ENCODE measurements around the gene PAIP2. TPM values are rescaled to one million over a fixed set of nuclear protein-coding genes. Genes with fewer than 3 reads are reported as not detected.

The PAIP2 gene
- total and polyA plus RNA-seq, 12 donors, result 75.7 to 318 (median 146) TPM

DNA sequence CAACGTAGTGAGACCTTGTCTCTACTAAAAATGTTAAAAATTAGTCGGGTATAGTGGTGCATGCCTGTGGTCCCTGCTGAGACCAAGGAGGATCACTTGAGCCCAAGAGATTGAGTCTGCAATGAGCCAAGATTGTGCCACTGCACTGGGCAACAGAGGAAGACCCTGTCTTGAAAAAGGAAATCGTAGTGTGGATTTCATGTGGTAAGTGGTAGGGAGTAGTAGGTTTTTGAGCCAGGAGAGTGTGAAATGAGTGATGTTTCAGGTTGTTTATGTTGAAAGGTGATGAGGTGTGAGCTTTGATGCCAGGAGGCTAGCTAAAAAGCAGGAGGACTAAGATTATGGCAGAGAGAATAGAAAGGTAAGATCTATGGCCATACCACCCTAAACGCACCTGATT is 42.2 kb upstream of the PAIP2 start:
- no peaks in the 10 kb centered on the region for H3K36me3 ChIP-seq (replicated peaks in 1 of 2)
- peaks cover 42 to 91% of the 10 kb centered on the region in 2 donors for H3K4me1 ChIP-seq (replicated peaks in 1 of 2)
- no peak for TF ChIP-seq POLR2A (IDR thresholded peaks at IDR 0.05)
- TF ChIP-seq, protein P1, sequence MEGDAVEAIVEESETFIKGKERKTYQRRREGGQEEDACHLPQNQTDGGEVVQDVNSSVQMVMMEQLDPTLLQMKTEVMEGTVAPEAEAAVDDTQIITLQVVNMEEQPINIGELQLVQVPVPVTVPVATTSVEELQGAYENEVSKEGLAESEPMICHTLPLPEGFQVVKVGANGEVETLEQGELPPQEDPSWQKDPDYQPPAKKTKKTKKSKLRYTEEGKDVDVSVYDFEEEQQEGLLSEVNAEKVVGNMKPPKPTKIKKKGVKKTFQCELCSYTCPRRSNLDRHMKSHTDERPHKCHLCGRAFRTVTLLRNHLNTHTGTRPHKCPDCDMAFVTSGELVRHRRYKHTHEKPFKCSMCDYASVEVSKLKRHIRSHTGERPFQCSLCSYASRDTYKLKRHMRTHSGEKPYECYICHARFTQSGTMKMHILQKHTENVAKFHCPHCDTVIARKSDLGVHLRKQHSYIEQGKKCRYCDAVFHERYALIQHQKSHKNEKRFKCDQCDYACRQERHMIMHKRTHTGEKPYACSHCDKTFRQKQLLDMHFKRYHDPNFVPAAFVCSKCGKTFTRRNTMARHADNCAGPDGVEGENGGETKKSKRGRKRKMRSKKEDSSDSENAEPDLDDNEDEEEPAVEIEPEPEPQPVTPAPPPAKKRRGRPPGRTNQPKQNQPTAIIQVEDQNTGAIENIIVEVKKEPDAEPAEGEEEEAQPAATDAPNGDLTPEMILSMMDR (IDR thresholded peaks at IDR 0.05), result no peak
- no peak overlapping the region for H3K4me3 ChIP-seq
- H3K27me3 ChIP-seq, result no peaks in the 10 kb centered on the region
- peak overlapping the region in 1 of 5 donors; percentile 21 for H3K27ac ChIP-seq
- intact Hi-C loops (cut with DNase I), result no loop called here
- no peaks in the 10 kb centered on the region for H3K9me3 ChIP-seq (replicated peaks in 1 of 3)
- 50 to 61% (median 57%) methylated on average over 4 of the region's 4 CpGs for WGBS, 4 donors
- DNase-seq, result no peak

DNA sequence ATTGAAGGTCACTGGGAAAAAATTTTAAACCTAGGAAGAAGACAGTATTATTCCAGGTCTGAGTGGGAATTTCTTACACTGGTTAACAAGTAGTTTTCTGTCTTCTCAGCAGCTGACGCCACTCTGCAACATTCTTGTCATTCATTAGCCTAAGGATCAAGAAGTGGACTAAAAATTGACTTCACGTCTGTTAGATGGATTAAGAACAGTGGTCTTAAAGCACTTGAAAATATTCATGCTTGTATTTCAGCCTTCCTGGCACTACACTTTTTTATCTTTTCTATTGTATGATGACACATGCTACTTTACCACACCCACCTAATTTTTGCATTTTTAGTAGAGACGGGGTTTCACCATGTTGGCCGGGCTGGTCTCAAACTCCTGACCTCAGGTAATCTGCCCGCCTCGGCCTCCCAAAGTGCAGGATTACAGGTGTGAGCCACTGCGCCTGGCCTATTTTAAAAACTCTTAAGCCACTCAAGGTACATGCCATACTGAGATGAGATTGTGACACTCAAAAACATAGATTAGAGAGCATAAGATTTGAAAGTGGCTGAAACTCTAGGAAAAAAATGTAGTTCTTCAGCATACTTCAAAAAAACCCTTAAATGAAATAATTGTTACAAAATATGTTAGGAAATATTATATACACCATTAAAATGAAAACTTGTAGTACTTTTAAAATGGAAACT is 39.7 kb upstream of the PAIP2 start:
- Histone ChIP-seq H3K4me1 (replicated peaks in 1 of 2) (peaks cover 65 to 100% of the 10 kb centered on the region in 2 donors), H3K9me3 (replicated peaks in 1 of 3) (no peaks in the 10 kb centered on the region), H3K27ac (peak overlapping the region in 3 of 5 donors; percentile 26 to 39 (median 33)), H3K27me3 (no peaks in the 10 kb centered on the region), H3K36me3 (replicated peaks in 1 of 2) (no peaks in the 10 kb centered on the region), H3K4me3 (no peak overlapping the region)
- WGBS, 4 donors, result 45 to 58% (median 50%) methylated on average over 7 of the region's 7 CpGs
- TF ChIP-seq POLR2A (IDR thresholded peaks at IDR 0.05), result no peak
- TF ChIP-seq, protein P1 (IDR thresholded peaks at IDR 0.05), result no peak
- DNase-seq, result no peak
- intact Hi-C loops (cut with DNase I), result no loop called here

DNA sequence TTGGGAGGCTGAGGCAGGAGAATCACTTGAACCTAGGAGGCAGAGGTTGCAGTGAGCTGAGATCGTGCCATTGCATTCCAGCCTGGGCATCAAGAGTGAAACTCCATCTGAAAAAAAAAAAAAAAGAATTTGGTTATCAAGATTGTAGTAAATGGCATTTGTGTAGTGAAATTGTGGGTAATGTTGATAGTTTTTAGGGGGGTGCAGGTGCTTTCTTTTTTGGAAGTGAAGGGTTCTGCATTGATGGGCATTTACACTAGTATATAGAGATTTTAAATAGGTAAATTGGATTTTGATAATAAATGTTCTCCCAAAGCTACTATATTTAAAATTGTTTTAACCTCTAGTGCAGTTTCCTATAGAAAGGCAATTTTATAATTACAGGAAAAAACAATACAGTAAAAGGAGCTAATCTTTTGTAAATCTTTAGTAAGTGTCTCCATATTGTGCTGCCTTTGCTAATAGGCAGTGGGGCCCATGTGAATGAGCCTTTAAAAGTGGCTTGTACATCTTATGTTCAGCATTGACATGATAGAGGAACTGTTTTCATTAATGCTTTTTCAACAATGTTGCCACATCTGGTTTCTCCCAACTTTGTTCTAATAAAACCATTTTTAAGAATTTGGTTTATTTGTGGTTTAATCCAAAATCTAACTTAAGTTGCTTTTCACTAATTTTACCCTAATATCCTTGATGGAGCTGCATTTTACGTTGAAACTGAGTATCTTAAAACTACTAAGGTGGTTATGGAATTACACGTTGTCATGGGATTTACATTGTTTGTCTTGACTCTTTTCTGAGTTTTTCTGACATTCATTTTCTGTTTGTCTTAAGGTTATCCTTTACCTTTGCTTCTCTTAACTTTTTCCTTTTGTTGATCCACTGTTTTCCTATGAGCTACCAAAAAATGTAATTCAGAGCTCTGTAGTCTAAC is 37.0 kb upstream of the PAIP2 start:
- no peaks in the 10 kb centered on the region for H3K9me3 ChIP-seq (replicated peaks in 1 of 3)
- TF ChIP-seq, protein P1 (IDR thresholded peaks at IDR 0.05), result no peak
- TF ChIP-seq POLR2A (IDR thresholded peaks at IDR 0.05), result no peak
- no peak overlapping the region for H3K4me3 ChIP-seq
- no peaks in the 10 kb centered on the region for H3K27me3 ChIP-seq
- H3K4me1 ChIP-seq (replicated peaks in 1 of 2), result peaks cover 55 to 100% of the 10 kb centered on the region in 2 donors
- DNase-seq, result no peak
- intact Hi-C loops (cut with DNase I), result no loop called here
- 25 to 42% (median 35%) methylated on average over 3 of the region's 3 CpGs for WGBS, 4 donors
- H3K27ac ChIP-seq, result peak overlapping the region in 1 of 5 donors; percentile 1
- H3K36me3 ChIP-seq (replicated peaks in 1 of 2), result no peaks in the 10 kb centered on the region

DNA sequence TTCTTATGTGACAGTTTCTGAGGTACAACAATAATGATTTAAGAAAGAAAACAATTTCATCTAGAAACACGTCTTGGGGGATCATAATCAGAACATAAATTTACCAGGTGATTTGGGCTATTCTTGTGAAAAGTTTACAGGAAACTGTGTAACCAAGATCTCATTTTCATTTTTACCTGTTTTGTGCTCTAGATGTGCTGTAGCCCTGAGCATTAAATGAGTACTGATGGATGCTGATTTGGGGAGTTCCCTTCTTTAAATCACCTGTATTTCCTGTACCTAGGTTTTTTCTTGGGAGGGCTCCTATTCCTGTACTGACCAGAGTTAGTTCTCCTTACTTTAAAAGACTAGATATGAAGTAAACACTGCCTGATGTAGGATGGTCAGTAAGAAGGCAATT is 35.5 kb upstream of the PAIP2 start:
- Histone ChIP-seq H3K9me3 (replicated peaks in 1 of 3) (no peaks in the 10 kb centered on the region), H3K27me3 (no peaks in the 10 kb centered on the region), H3K36me3 (replicated peaks in 1 of 2) (no peaks in the 10 kb centered on the region), H3K4me3 (no peak overlapping the region), H3K4me1 (replicated peaks in 1 of 2) (peaks cover 52 to 100% of the 10 kb centered on the region in 2 donors), H3K27ac (peak overlapping the region in 1 of 5 donors; percentile 52)
- DNase-seq, result no peak
- TF ChIP-seq POLR2A (IDR thresholded peaks at IDR 0.05), result no peak
- TF ChIP-seq, protein P1 (IDR thresholded peaks at IDR 0.05), result no peak
- WGBS, 4 donors, result 16 to 31% (median 26%) methylated on average over 1 of the region's 1 CpG
- intact Hi-C loops (cut with DNase I), result no loop called here

Data from adrenal gland (tissue), 12 donors.